Pulmonary artery endothelial cell (primary cell): ENCODE results near the gene MAS1L. TPM values are rescaled to one million over a fixed set of nuclear protein-coding genes. Genes with fewer than 3 reads are reported as not detected.

ENCODE experiments used
- total RNA-seq: library from RNA; depleted of rRNA; stranded (reverse); fragments of >200 nt; gene quantifications from 2 replicates; pipeline ENCODE4 v1.2.3, GENCODE V29; 2014

The MAS1L gene
- total RNA-seq, 1 donor from 2014 or later: not detected

Other genes starting within 250 kb of the MAS1L start
- not detected in 2 replicates for gene OR14J1, start 186.3 kb downstream of the MAS1L start, total RNA-seq
- not detected in 2 replicates for gene OR5V1, start 119.1 kb downstream of the MAS1L start, total RNA-seq
- gene OR12D3, start 112.7 kb downstream of the MAS1L start, total RNA-seq: not detected in 2 replicates
- gene OR12D2, start 92.3 kb downstream of the MAS1L start, total RNA-seq: not detected in 2 replicates
- not detected in 2 replicates for gene OR12D1, start 73.0 kb downstream of the MAS1L start, total RNA-seq
- not detected in 2 replicates for gene OR10C1, start 48.6 kb downstream of the MAS1L start, total RNA-seq
- not detected in 2 replicates for gene OR11A1, start 30.9 kb downstream of the MAS1L start, total RNA-seq
- not detected in 2 replicates for gene OR2H1, start 30.8 kb downstream of the MAS1L start, total RNA-seq
- gene UBD, start 71.8 kb upstream of the MAS1L start, total RNA-seq: 0.53 and 1.9 TPM in 2 replicates
- not detected in 2 replicates for gene OR2H2, start 97.2 kb upstream of the MAS1L start, total RNA-seq
- gene GABBR1, start 145.2 kb upstream of the MAS1L start, total RNA-seq: 8.8 and 10.1 TPM in 2 replicates
- gene MOG, start 169.1 kb upstream of the MAS1L start, total RNA-seq: not detected in 2 replicates
- 0.42 TPM in 1 of 2 replicates, not detected in the other for gene ZFP57, start 193.2 kb upstream of the MAS1L start, total RNA-seq
- 8.3 and 19.9 TPM in 2 replicates for gene HLA-F, start 235.5 kb upstream of the MAS1L start, total RNA-seq